Tibial nerve (tissue), 3 donors: Measurements from ENCODE around the gene BEAN1.

Experiments
- CTCF ChIP-seq, 5 experiments: fragments of 200-600 bp in 3 of 5; fragments of 450-650 bp in 2 of 5; sonication (generic) in 3 of 5; IDR thresholded peaks; one replicate each; pipeline ENCODE4 v1.5.1; 2016 to 2019; ENCODE audit warnings: antibody characterized with exemption in 5 of 5, mild to moderate bottlenecking in 3 of 5, moderate library complexity in 2 of 5
- POLR2A ChIP-seq, 2 donors: fragments of 450-650 bp; IDR thresholded peaks; one replicate each; pipeline ENCODE4 v1.6.1; 2017; ENCODE audit warnings: antibody characterized with exemption in 2 of 2, mild to moderate bottlenecking in 2 of 2, moderate library complexity in 2 of 2

GRCh38 chr16:66437391-66437945, 10.4 kb downstream of the BEAN1 start:
- TF ChIP-seq CTCF (IDR thresholded peaks at IDR 0.05) (no peak), POLR2A (IDR thresholded peaks at IDR 0.05) (no peak)
